Panc1 (cell line): Measurements from ENCODE around the gene CAPRIN1. TPM values are rescaled to one million over a fixed set of nuclear protein-coding genes. Genes with fewer than 3 reads are reported as not detected.

Experiments
- ATAC-seq: fragments of 200-7000 bp; cut with Tn5 transposase; 2 replicates; pipeline ENCODE4 v1.9.1; 2020; ENCODE audit warnings: mild to moderate bottlenecking, moderate library complexity
- BruUV-seq: library from RNA; stranded (reverse); fragments of 400-500 nt; replicated peaks from 2 replicates; lab custom pipeline; 2021; lab: Mats Ljungman, UMichigan
- CTCF ChIA-PET: fragments of 300-600 bp; sonication (Branson Sonifier 250); formaldehyde crosslinking; loops from one replicate; lab custom pipeline; 2022; ENCODE audit warnings: antibody characterized with exemption; lab: Charles Lee
- POLR2A ChIA-PET: fragments of 300-600 bp; sonication (Branson Sonifier 250); formaldehyde crosslinking; loops from one replicate; lab custom pipeline; 2022; ENCODE audit warnings: antibody characterized with exemption; lab: Charles Lee
- DNase-seq: peaks from one replicate; pipeline ENCODE4 v3.0.0-alpha.2; 2010; ENCODE audit warnings: low read depth, low spot score
- H3K27ac ChIP-seq: 2 replicates; pipeline ENCODE4 v1.5.1; 2011; ENCODE audit warnings: mild to moderate bottlenecking, low read length, inconsistent platforms
- H3K27me3 ChIP-seq: fragments of 200-500 bp; sonication (Bioruptor generic); 2 replicates; pipeline ENCODE4 v1.6.0; 2014; ENCODE audit warnings: low read length, inconsistent platforms; ENCODE audit not compliant: control insufficient read depth, insufficient read depth
- H3K36me3 ChIP-seq: fragments of 200-500 bp; sonication (Bioruptor generic); 2 replicates; pipeline ENCODE4 v1.5.1; 2014; ENCODE audit warnings: inconsistent platforms, mild to moderate bottlenecking, low read length, moderate library complexity; ENCODE audit not compliant: control insufficient read depth, insufficient read depth
- H3K4me1 ChIP-seq: 2 replicates; pipeline ENCODE4 v1.5.1; 2011; ENCODE audit warnings: inconsistent platforms, mild to moderate bottlenecking, low read length, moderate library complexity; ENCODE audit not compliant: control insufficient read depth, insufficient read depth
- H3K4me3 ChIP-seq, 2 experiments: 2 replicates each; pipeline ENCODE4 v1.5.1; 2011 to 2012; ENCODE audit warnings: low read depth in 2 of 2, low read length in 2 of 2, mild to moderate bottlenecking in 2 of 2, inconsistent platforms in 1 of 2, moderate library complexity in 1 of 2
- H3K9me3 ChIP-seq: fragments of 200-500 bp; sonication (Bioruptor generic); 2 replicates; pipeline ENCODE4 v1.5.1; 2014; ENCODE audit warnings: low read depth, mild to moderate bottlenecking, inconsistent platforms, low read length, moderate library complexity; ENCODE audit not compliant: control insufficient read depth, insufficient read depth
- CTCF ChIP-seq: fragments of 450-650 bp; IDR thresholded peaks from 2 replicates; pipeline ENCODE4 v1.5.1; 2017; ENCODE audit warnings: mild to moderate bottlenecking
- POLR2AphosphoS5 ChIP-seq: IDR thresholded peaks from 2 replicates; pipeline ENCODE4 v1.6.1; 2012; ENCODE audit warnings: mild to moderate bottlenecking, low read depth, low read length, moderate library complexity
- REST ChIP-seq, 2 experiments: IDR thresholded peaks; 2 replicates each; pipeline ENCODE4 v1.6.1; 2011 to 2012; ENCODE audit warnings: low read depth in 2 of 2, control low read depth in 1 of 2, low read length in 1 of 2, mild to moderate bottlenecking in 1 of 2, moderate library complexity in 1 of 2; ENCODE audit not compliant: insufficient read depth in 1 of 2
- SIN3A ChIP-seq: IDR thresholded peaks from 2 replicates; pipeline ENCODE4 v1.6.1; 2012; ENCODE audit warnings: low read depth, mild to moderate bottlenecking, low read length, moderate library complexity, borderline replicate concordance; ENCODE audit not compliant: insufficient read depth
- TCF7L2 ChIP-seq: IDR thresholded peaks from 2 replicates; pipeline ENCODE4 v1.6.1; 2011; ENCODE audit warnings: mild to moderate bottlenecking, low read depth, low read length, inconsistent platforms
- in situ Hi-C: cut with HindIII; loops from 2 replicates; pipeline ENCODE4 v1.10.0; 2016; ENCODE audit warnings: low sequenced_read_pairs, low pct_unique_long_range_greater_than_20kb
- intact Hi-C: fragments of 100-400 bp; cut with micrococcal nuclease; formaldehyde crosslinking; loops from one replicate; pipeline ENCODE4 v1.10.0; 2022; ENCODE audit not compliant: unreplicated experiment
- total RNA-seq: library from RNA; stranded (reverse); gene quantifications from one replicate; pipeline ENCODE4 v1.2.1, GENCODE V29; 2021; ENCODE audit not compliant: unreplicated experiment

The CAPRIN1 gene
- total RNA-seq, 1 experiment from 2014 or later = 266 TPM

DNA sequence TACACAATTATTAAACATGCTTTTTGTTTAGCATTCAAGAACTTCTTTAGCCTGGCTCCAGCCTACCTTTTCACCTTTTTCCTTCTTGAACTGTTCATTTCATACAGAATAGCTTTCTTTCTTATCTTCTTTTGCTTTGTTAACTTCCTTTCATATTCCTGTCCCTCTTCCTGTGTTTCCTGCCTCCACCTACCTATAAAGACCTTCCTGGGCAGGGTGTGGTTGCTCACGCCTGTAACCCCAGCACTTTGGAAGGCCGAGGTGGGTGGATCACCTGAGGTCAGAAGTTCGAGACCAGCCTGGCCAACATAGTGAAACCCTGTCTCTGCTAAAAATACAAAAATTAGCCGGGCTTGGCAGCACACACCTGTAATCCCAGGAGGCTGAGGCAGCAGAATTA is 22.9 kb downstream of the CAPRIN1 start:
- intact Hi-C loops (no loop called here), in situ Hi-C loops (no loop called here)
- Histone ChIP-seq H3K27me3 (no peaks in the 10 kb centered on the region), H3K4me3 (no peak overlapping the region), H3K9me3 (no peaks in the 10 kb centered on the region), H3K36me3 (peaks cover 52% of the 10 kb centered on the region), H3K27ac (no peak overlapping the region), H3K4me1 (peaks cover 9% of the 10 kb centered on the region)
- ATAC-seq = no peak
- TF ChIP-seq POLR2AphosphoS5 (no peak), SIN3A (no peak), TCF7L2 (no peak), REST (IDR thresholded peaks at IDR 0.05; ENCODE audit: insufficient read depth in 1 of 2, low read depth in 2 of 2, low read length in 1 of 2) (no peak), CTCF (no peak)
- BruUV-seq = no TSS peak
- POLR2A ChIA-PET = no interaction called here
- CTCF ChIA-PET = no interaction called here
- DNase-seq = no peak

DNA sequence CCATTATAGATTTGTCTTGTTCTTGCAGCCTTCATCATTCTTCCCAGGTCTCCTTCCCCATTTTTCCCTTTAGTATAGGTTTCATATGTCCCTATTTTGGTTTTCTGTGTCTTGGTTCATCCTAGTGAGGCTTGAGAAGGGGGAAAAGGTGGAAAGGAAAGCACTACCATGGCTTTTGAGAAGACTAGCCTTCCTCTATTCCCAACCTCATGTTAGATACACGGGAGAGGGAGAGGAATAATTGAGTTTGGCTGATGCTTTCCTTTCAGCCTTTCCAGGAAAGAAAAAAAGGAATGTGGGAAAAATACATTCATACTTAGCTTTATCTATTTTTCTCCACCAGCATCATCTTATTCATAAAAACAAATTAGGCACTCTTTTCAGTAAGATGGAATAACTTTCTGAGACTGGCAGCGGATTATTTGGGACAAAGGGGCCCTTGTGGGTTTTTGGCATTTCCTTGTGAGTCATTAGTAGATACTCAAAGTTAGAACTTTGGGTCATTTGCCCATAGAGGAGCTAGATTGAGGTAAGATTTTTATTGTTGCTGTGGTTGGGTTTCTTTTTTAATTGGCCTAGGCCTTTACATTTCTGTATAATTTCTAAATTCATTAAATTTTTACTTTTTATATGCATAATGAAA is 23.8 kb downstream of the CAPRIN1 start:
- in situ Hi-C loops = no loop called here
- no peaks in the 10 kb centered on the region for H3K27me3 ChIP-seq
- ATAC-seq = peak; percentile 60; the same call in 1 of the 2 replicates
- BruUV-seq = no TSS peak
- intact Hi-C loops = no loop called here
- TF ChIP-seq CTCF (no peak), POLR2AphosphoS5 (no peak)
- ChIA-PET POLR2A (no interaction called here), CTCF (interaction anchor here (0.6 to 1.3 kb wide), 2 partner anchors 18 to 78 kb away, joined by 4 to 5 read pairs; no protein-coding TSS in a partner anchor)
- H3K4me1 ChIP-seq = peaks cover 9% of the 10 kb centered on the region
- peak overlapping the region; percentile 75 for H3K27ac ChIP-seq
- H3K36me3 ChIP-seq = peaks cover 55% of the 10 kb centered on the region
- no peak overlapping the region for H3K4me3 ChIP-seq
- no peak for DNase-seq
- H3K9me3 ChIP-seq = no peaks in the 10 kb centered on the region
